Measurements from ENCODE around the gene DGKI. TPM values are rescaled to one million over a fixed set of nuclear protein-coding genes. Genes with fewer than 3 reads are reported as not detected.

The DGKI gene
- total RNA-seq, 4 donors from 2014 or later: 0.02 to 1.8 (median 0.07) TPM; not detected in 1

- TF ChIP-seq POLR2A (IDR thresholded peaks at IDR 0.05) (no peak), CTCF (IDR thresholded peaks at IDR 0.05 in 4 of 5, conservative IDR thresholded peaks at IDR 0.05 in 1 of 5) (no peak)
- in situ Hi-C loops (cut with MboI; ENCODE audit: low sequenced_read_pairs in 4 of 4): no loop called here
Observed at GRCh38 chr7:137469858-137470257, 376.9 kb downstream of the DGKI start.

GRCh38 chr7:137469191-137469811 lies 377.5 kb downstream of the DGKI start:
- Histone ChIP-seq H3K27me3 (no peaks in the 10 kb centered on the region), H3K4me3 (no peak overlapping the region), H3K36me3 (no peaks in the 10 kb centered on the region), H3K4me1 (no peaks in the 10 kb centered on the region), H3K9me3 (no peaks in the 10 kb centered on the region), H3K27ac (no peak overlapping the region)
- ATAC-seq (no peak), DNase-seq (no peak)
- intact Hi-C loops (cut with DNase I; ENCODE audit: low total_unique reads): no loop called here
- TF ChIP-seq POLR2A (IDR thresholded peaks at IDR 0.05): no peak
- no peak for TF ChIP-seq CTCF (IDR thresholded peaks at IDR 0.05 in 4 of 5, conservative IDR thresholded peaks at IDR 0.05 in 1 of 5)
- in situ Hi-C loops (cut with MboI; ENCODE audit: low sequenced_read_pairs in 4 of 4): no loop called here

More at GRCh38 chr7:137469858-137470257, 376.9 kb downstream of the DGKI start:
- DNase-seq: no peak
- no peak overlapping the region for H3K27ac ChIP-seq
- no peak for ATAC-seq
- H3K9me3 ChIP-seq: no peaks in the 10 kb centered on the region
- intact Hi-C loops (cut with DNase I; ENCODE audit: low total_unique reads): no loop called here
- no peaks in the 10 kb centered on the region for H3K4me1 ChIP-seq
- no peaks in the 10 kb centered on the region for H3K27me3 ChIP-seq
- no peaks in the 10 kb centered on the region for H3K36me3 ChIP-seq
- H3K4me3 ChIP-seq: no peak overlapping the region

- no peak for ATAC-seq
- intact Hi-C loops (cut with DNase I; ENCODE audit: low total_unique reads): no loop called here
- Histone ChIP-seq H3K27me3 (no peaks in the 10 kb centered on the region), H3K4me1 (no peaks in the 10 kb centered on the region), H3K9me3 (no peaks in the 10 kb centered on the region), H3K36me3 (no peaks in the 10 kb centered on the region), H3K4me3 (no peak overlapping the region), H3K27ac (no peak overlapping the region)
- in situ Hi-C loops (cut with MboI; ENCODE audit: low sequenced_read_pairs in 4 of 4): no loop called here
- TF ChIP-seq POLR2A (IDR thresholded peaks at IDR 0.05) (no peak), CTCF (IDR thresholded peaks at IDR 0.05 in 4 of 5, conservative IDR thresholded peaks at IDR 0.05 in 1 of 5) (no peak)
- no peak for DNase-seq
Observed at GRCh38 chr7:137462847-137463246, 383.9 kb downstream of the DGKI start.

GRCh38 chr7:137462074-137462715 lies 384.6 kb downstream of the DGKI start:
- H3K9me3 ChIP-seq: no peaks in the 10 kb centered on the region
- no peak overlapping the region for H3K27ac ChIP-seq
- no peaks in the 10 kb centered on the region for H3K27me3 ChIP-seq
- ATAC-seq: no peak
- DNase-seq: no peak
- H3K4me1 ChIP-seq: no peaks in the 10 kb centered on the region
- H3K4me3 ChIP-seq: no peak overlapping the region
- in situ Hi-C loops (cut with MboI; ENCODE audit: low sequenced_read_pairs in 4 of 4): no loop called here
- no peaks in the 10 kb centered on the region for H3K36me3 ChIP-seq
- TF ChIP-seq POLR2A (IDR thresholded peaks at IDR 0.05) (no peak), CTCF (IDR thresholded peaks at IDR 0.05 in 4 of 5, conservative IDR thresholded peaks at IDR 0.05 in 1 of 5) (no peak)
- intact Hi-C loops (cut with DNase I; ENCODE audit: low total_unique reads): no loop called here
